ENCODE data around the gene NKG7.

Gene NKG7

GRCh38 chr19:51337141-51337860 is 35.2 kb downstream of the NKG7 start:
- DNase-seq (ENCODE audit: low spot score): no peak

GRCh38 chr19:51333836-51334460 is 38.5 kb downstream of the NKG7 start:
- DNase-seq (ENCODE audit: low spot score): no peak

DNA sequence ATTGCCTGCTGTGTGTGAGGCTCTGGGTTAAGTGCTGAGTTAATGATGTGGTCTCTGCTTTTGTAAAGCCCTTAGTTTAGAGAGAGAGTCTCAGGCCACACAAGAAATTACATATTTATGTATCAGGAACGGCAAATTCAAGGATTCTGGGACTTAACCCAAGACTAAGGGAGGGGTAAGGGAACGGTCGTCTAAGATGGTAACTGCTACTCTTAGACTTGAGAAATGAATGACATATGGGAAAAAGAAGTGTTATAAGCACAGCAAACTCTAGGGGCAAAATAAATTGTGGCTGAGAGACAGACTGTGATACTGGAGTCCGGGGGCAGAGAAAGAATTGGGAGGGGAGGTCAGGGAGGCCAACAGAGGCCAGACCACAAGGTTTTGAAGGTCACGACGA is 40.7 kb downstream of the NKG7 start:
- DNase-seq (ENCODE audit: low spot score): no peak

- DNase-seq (ENCODE audit: low spot score): no peak
Observed at GRCh38 chr19:51331193-51331592, 41.3 kb downstream of the NKG7 start.

GRCh38 chr19:51330366-51330765 is 42.1 kb downstream of the NKG7 start:
- DNase-seq (ENCODE audit: low spot score): no peak

DNA sequence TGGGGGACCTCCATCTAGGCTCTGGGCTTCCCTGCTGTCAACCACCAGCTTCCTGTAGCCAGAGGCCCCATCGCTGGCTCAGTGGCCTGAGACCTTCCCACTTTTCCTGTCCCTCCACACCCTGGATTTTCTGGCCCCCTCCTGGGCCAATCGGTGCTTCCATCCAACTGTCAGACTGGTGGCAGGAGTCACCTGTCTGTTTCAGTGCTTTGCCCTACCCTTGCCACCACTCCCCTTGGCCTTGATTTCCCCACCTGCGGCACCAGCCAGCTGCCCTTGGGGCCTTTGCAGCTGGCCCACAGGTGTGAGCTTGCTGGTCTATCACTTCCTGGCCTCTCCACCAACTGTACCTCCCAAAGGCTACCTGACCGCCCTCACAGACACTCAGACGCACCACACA is 43.0 kb downstream of the NKG7 start:
- DNase-seq (ENCODE audit: low spot score): no peak

GRCh38 chr19:51327066-51328001 is 45.1 kb downstream of the NKG7 start:
- DNase-seq (ENCODE audit: low spot score): peak; percentile 61

DNA sequence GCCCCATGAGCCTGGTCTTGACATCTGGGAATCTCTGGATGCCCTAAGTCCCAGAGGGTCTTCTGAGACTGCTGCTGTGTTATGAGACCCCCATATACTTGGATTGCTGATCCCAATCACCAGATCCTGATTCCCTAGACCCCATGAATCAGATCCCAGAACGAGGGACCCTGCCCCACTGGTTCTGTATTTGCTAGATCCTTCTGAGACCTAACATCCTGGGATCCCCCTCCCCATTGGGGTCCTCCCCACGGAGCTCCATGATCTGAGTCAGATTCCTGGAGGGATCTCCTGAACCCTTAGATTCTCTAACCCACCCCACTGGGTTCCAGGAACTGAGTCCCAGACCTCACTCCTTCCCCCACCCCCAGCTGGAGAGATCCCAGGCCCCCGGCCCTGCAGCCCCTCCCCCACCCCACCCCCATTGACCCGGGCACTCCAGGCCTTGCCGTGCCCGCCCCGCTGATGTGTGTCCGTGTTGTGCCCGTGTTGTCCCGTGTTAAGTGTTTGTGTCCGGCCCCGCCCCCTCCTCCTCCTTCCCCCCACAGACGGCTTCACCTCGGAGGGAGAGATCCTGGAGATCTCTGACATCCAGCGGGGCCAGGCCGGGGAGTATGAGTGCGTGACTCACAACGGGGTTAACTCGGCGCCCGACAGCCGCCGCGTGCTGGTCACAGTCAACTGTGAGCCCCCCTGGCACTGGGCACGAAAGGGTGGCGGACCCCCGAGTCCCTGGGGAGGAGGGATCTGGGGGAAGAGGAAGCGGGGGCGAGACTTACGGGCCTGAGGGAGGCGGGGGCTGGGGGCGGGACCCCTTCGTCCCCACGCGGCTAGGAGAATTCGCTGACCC is 46.0 kb downstream of the NKG7 start:
- DNase-seq (ENCODE audit: low spot score): no peak

GRCh38 chr19:51325161-51325976 is 47.1 kb downstream of the NKG7 start:
- DNase-seq (ENCODE audit: low spot score): no peak

DNA sequence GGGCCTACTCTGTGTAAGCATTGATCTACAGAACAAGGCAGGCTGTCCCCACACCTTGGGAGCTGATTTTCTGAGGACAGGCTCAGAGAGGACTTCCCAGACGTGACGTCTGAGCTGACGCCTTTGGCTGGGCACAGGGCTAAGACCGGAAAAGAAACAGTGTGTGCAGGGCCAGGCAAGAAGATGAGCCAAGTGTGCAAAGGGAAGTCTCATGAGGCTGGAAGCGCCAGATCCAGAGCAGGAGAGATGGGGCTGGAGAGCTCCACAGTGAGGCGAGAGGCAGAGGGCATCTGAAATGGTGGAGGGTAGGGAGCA is 48.3 kb downstream of the NKG7 start:
- DNase-seq (ENCODE audit: low spot score): no peak

DNA sequence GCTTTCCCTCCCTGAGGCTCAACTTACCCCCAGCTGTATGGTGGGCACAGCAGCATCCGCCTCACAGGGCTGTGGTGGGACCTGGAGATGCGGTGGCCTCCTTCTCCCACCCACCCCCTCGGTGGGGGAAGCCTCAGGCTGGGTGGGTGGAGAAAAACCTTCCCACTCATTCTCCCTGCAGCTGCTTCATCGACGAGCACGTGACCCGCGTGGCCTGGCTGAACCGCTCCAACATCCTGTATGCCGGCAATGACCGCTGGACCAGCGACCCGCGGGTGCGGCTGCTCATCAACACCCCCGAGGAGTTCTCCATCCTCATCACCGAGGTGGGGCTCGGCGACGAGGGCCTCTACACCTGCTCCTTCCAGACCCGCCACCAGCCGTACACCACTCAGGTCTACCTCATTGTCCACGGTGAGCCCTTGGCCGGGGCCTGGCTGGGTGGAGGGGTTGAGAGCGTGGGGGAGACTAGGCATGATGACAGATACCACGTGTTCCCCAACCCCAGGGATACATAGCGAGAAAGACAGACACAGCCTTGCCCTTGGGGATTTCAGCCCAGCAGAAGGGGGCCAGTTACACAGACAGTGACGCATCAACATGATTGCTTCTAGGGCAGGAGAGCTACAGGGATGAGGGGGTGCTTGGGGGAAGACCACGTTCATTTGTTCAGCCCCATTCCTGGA is 48.8 kb downstream of the NKG7 start:
- DNase-seq (ENCODE audit: low spot score): no peak

DNA sequence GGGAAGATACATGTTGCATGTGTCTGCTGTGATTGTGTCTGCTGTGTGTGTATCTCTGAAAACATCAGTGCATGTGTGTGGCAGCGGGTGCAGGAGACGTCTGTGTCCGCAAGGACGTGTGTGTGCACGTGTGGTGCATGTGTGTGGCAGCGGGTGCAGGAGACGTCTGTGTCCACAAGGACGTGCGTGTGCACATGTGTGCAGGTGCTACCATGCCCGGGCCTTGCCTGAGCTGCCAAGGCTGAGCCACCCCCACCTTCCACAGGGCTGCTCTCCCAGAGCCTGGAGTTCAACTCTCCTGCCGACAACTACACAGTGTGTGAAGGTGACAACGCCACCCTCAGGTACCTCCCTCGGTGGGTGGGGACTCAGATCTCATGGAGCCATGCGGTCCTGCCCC is 50.7 kb downstream of the NKG7 start:
- no peak for DNase-seq (ENCODE audit: low spot score)
